ENCODE measurements around the gene A2ML1.

- TF ChIP-seq CTCF (IDR thresholded peaks at IDR 0.05) (no peak), POLR2A (IDR thresholded peaks at IDR 0.05) (no peak), EP300 (IDR thresholded peaks at IDR 0.05) (no peak), POLR2AphosphoS5 (IDR thresholded peaks at IDR 0.05) (no peak)
Observed at GRCh38 chr12:8907513-8907912, 85.1 kb downstream of the A2ML1 start.
